Measurements from ENCODE around the gene C19orf44.
"Not testable (repeated sequence)": the region's sequence is repeated elsewhere in the genome, so short reads cannot be mapped to it uniquely, and the experiment has no call there.

Gene C19orf44

GRCh38 chr19:16495982-16496612, at the start of gene C19orf44, which contains the start of gene CALR3:
TSS of gene C19orf44 (plus strand) at chr19:16496394. CDS start at chr19:16500793, 4,399 bp downstream.
TSS of gene CALR3 (minus strand) at chr19:16496167. CDS start at chr19:16496129, 38 bp downstream.
- peaks cover 9% of the 10 kb centered on the region for H3K4me1 ChIP-seq (ENCODE audit: insufficient read depth, low read length)

DNA sequence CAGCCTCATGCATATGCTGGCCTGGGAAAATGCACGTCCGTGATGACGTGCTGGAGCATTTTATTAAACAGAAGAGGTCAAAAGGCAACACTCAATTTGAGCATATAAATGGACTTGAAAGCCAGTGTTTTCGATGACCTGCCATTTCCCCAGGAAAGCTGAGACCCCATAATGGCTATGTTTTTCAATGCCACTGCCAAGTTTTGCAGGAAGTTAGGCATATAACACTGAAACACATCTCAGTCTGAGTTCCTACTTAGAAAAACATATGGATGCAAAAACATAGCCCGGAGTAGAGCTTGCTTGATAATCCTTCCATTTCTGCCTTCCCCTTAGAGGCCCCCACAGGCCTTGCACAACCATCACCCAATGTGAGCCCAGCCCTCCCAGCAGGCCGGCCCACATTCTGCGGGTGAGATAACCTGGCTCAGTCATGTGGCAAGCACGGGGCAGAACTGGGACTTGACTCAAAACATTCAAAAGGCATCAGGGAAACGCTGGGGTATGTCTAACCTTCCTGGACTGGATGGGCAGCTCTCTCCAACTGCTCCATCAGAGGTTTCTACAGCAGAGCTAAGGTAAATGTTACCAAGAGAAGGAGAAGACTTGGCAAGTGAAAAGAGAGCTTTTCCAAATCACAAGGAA, 49.3 kb upstream of the C19orf44 start:
- no peaks in the 10 kb centered on the region for H3K27me3 ChIP-seq (ENCODE audit: insufficient read depth, low read length)
- no peaks in the 10 kb centered on the region for H3K36me3 ChIP-seq (ENCODE audit: insufficient read depth, low read length)
- no peak overlapping the region for H2AFZ ChIP-seq (ENCODE audit: low read depth, low read length)
- peaks cover 25% of the 10 kb centered on the region for H3K4me1 ChIP-seq (ENCODE audit: insufficient read depth, low read length)
- no peak overlapping the region for H3K4me3 ChIP-seq (ENCODE audit: low read length)
- no peaks in the 10 kb centered on the region for H3K9me3 ChIP-seq (ENCODE audit: low read length)

More at GRCh38 chr19:16495982-16496612, at the start of gene C19orf44, which contains the start of gene CALR3:
- Histone ChIP-seq H3K36me3 (ENCODE audit: insufficient read depth, low read length) (peaks cover 3% of the 10 kb centered on the region), H3K27me3 (ENCODE audit: insufficient read depth, low read length) (no peaks in the 10 kb centered on the region), H3K4me3 (ENCODE audit: low read length) (peak within 1 kb of the TSS; percentile 79), H2AFZ (ENCODE audit: low read depth, low read length) (peak within 1 kb of the TSS; percentile 98), H3K9me3 (ENCODE audit: low read length) (no peaks in the 10 kb centered on the region)

GRCh38 chr19:16448872-16449271, 47.3 kb upstream of the C19orf44 start:
- H3K36me3 ChIP-seq (ENCODE audit: insufficient read depth, low read length); H3K4me3 ChIP-seq (ENCODE audit: low read length); H3K27me3 ChIP-seq (ENCODE audit: insufficient read depth, low read length); H3K9me3 ChIP-seq (ENCODE audit: low read length); H2AFZ ChIP-seq (ENCODE audit: low read depth, low read length): not testable (repeated sequence)
- peaks cover 15% of the 10 kb centered on the region for H3K4me1 ChIP-seq (ENCODE audit: insufficient read depth, low read length)

- no peaks in the 10 kb centered on the region for H3K36me3 ChIP-seq (ENCODE audit: insufficient read depth, low read length)
- no peak overlapping the region for H2AFZ ChIP-seq (ENCODE audit: low read depth, low read length)
- H3K4me1 ChIP-seq (ENCODE audit: insufficient read depth, low read length): peaks cover 20% of the 10 kb centered on the region
- H3K9me3 ChIP-seq (ENCODE audit: low read length): no peaks in the 10 kb centered on the region
- no peak overlapping the region for H3K4me3 ChIP-seq (ENCODE audit: low read length)
- no peaks in the 10 kb centered on the region for H3K27me3 ChIP-seq (ENCODE audit: insufficient read depth, low read length)
Observed at GRCh38 chr19:16449330-16449961, 46.7 kb upstream of the C19orf44 start.

DNA sequence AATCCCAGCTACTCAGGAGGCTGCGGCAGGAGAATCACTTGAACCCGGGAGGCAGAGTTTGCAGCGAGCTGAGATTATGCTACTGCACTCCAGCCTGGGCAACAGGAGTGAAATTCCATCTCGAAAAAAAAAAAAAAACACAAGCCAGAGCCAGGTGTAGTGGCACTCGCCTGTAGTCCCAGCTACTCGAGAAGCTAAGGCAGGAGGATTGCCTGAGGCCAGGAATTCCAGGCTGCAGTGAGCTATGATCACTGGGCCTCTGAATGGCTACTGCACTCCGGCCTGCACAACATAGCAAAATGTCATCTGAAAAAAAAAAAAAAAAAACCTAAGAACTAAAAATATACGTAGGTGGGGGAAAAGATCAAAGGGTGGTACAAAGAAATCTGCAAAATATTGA, 43.9 kb upstream of the C19orf44 start:
- Histone ChIP-seq H2AFZ (ENCODE audit: low read depth, low read length) (no peak overlapping the region), H3K9me3 (ENCODE audit: low read length) (no peaks in the 10 kb centered on the region), H3K4me3 (ENCODE audit: low read length) (no peak overlapping the region), H3K27me3 (ENCODE audit: insufficient read depth, low read length) (no peaks in the 10 kb centered on the region), H3K36me3 (ENCODE audit: insufficient read depth, low read length) (no peaks in the 10 kb centered on the region), H3K4me1 (ENCODE audit: insufficient read depth, low read length) (peaks cover 17% of the 10 kb centered on the region)

- no peaks in the 10 kb centered on the region for H3K27me3 ChIP-seq (ENCODE audit: insufficient read depth, low read length)
- H3K4me3 ChIP-seq (ENCODE audit: low read length): no peak overlapping the region
- H2AFZ ChIP-seq (ENCODE audit: low read depth, low read length): no peak overlapping the region
- H3K9me3 ChIP-seq (ENCODE audit: low read length): no peaks in the 10 kb centered on the region
- peaks cover 37% of the 10 kb centered on the region for H3K4me1 ChIP-seq (ENCODE audit: insufficient read depth, low read length)
- H3K36me3 ChIP-seq (ENCODE audit: insufficient read depth, low read length): no peaks in the 10 kb centered on the region
Observed at GRCh38 chr19:16454351-16454918, 41.8 kb upstream of the C19orf44 start.

GRCh38 chr19:16455489-16455888, 40.7 kb upstream of the C19orf44 start:
- Histone ChIP-seq H3K4me3 (ENCODE audit: low read length) (no peak overlapping the region), H3K4me1 (ENCODE audit: insufficient read depth, low read length) (peaks cover 37% of the 10 kb centered on the region), H3K9me3 (ENCODE audit: low read length) (no peaks in the 10 kb centered on the region), H3K36me3 (ENCODE audit: insufficient read depth, low read length) (no peaks in the 10 kb centered on the region), H2AFZ (ENCODE audit: low read depth, low read length) (no peak overlapping the region), H3K27me3 (ENCODE audit: insufficient read depth, low read length) (no peaks in the 10 kb centered on the region)

DNA sequence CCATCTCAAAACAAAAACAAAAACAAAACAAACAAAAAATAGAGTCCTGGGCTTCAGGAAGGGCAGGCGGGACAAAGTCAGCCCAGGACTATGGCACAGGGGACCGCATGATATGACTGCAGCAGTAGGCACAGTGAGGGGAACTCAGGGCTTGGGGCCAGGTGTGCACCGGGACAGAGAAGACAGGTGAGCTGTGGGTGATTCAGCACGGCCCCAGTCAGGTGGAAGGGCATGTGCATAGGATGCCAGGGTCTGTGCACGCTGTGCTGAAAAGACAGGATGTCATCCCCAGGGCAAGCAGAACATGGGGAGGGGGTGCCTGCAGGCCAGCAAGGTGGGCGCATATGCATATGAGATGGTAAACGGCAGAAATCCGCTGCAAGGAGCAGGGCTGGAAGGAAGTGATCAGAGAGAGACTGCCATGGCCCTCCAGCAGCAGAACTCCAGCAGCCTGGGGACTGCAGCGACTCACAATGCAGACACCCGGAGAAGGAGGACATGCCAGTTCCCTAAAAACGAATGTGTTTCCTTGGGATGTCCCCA, 39.5 kb upstream of the C19orf44 start:
- H3K4me1 ChIP-seq (ENCODE audit: insufficient read depth, low read length): peaks cover 37% of the 10 kb centered on the region
- H3K4me3 ChIP-seq (ENCODE audit: low read length): no peak overlapping the region
- no peaks in the 10 kb centered on the region for H3K27me3 ChIP-seq (ENCODE audit: insufficient read depth, low read length)
- H2AFZ ChIP-seq (ENCODE audit: low read depth, low read length): no peak overlapping the region
- no peaks in the 10 kb centered on the region for H3K9me3 ChIP-seq (ENCODE audit: low read length)
- no peaks in the 10 kb centered on the region for H3K36me3 ChIP-seq (ENCODE audit: insufficient read depth, low read length)

GRCh38 chr19:16457195-16457953, 38.8 kb upstream of the C19orf44 start:
- Histone ChIP-seq H3K36me3 (ENCODE audit: insufficient read depth, low read length) (no peaks in the 10 kb centered on the region), H2AFZ (ENCODE audit: low read depth, low read length) (no peak overlapping the region), H3K27me3 (ENCODE audit: insufficient read depth, low read length) (no peaks in the 10 kb centered on the region), H3K4me3 (ENCODE audit: low read length) (no peak overlapping the region), H3K9me3 (ENCODE audit: low read length) (no peaks in the 10 kb centered on the region), H3K4me1 (ENCODE audit: insufficient read depth, low read length) (peaks cover 37% of the 10 kb centered on the region)

DNA sequence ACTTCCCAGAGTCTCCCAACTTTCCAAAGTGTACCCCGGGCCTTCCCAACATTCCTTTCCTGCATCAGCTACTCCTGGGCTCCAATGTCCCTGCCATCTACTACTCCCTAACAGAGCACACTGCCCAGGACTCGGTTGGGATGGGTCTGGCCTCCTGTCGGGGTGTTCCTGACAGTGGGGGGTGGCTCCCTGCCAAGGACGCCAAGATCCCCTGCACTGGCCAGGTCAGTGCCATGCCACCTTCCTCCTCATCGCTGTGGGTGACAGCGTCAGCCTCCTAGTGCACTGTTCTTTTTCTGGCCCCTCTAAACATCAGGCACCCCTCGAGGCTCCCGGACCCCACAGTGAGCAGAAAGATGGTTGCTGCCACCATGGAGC, 38.3 kb upstream of the C19orf44 start:
- no peaks in the 10 kb centered on the region for H3K9me3 ChIP-seq (ENCODE audit: low read length)
- no peak overlapping the region for H2AFZ ChIP-seq (ENCODE audit: low read depth, low read length)
- peaks cover 37% of the 10 kb centered on the region for H3K4me1 ChIP-seq (ENCODE audit: insufficient read depth, low read length)
- peaks cover 1% of the 10 kb centered on the region for H3K36me3 ChIP-seq (ENCODE audit: insufficient read depth, low read length)
- no peak overlapping the region for H3K4me3 ChIP-seq (ENCODE audit: low read length)
- H3K27me3 ChIP-seq (ENCODE audit: insufficient read depth, low read length): no peaks in the 10 kb centered on the region

DNA sequence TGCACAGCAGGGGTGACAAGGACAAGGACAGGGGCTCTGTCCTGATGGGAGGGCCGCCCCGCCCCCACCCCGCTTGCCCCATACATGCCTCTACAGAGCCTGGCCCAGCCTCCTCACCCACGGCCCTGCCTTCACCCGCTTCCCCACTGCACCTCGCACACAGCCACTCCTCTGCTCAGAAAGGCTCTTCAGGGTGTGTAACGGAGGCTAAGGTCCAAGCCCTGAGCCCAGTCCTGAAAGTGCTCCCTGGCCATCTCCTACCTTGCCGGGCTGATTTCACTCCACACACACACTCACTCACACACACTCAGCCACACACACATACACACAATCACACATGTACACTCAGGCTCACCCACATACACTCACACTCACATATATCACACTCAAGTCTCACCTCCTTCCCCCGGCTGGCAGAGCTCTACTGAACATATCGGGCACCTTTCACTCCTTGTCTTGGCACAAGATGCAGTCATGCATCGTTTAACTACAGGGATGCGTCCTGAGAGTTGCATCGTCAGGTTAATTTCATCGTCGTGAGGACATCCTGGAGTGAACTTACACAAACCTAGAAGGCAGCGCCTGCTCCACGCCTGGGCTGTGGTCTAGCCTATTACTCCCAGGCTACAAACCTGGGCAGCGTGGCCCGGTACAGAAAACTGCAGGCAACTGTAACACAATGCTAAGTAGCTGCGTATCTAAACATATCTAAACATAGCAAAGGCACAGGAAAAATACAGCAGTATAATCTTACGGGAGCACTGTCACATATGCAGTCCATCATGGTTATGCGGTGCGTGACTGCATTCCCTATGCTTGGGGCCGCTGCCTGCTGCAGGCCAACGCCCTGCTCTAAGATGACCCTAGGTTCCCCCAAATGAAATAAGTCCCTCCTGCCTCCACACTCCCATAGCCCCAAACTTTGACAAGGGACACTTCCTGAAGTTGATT, 37.5 kb upstream of the C19orf44 start:
- Histone ChIP-seq H3K9me3 (ENCODE audit: low read length) (no peaks in the 10 kb centered on the region), H3K27me3 (ENCODE audit: insufficient read depth, low read length) (no peaks in the 10 kb centered on the region), H2AFZ (ENCODE audit: low read depth, low read length) (no peak overlapping the region), H3K4me3 (ENCODE audit: low read length) (no peak overlapping the region), H3K4me1 (ENCODE audit: insufficient read depth, low read length) (peaks cover 35% of the 10 kb centered on the region), H3K36me3 (ENCODE audit: insufficient read depth, low read length) (peaks cover 4% of the 10 kb centered on the region)

DNA sequence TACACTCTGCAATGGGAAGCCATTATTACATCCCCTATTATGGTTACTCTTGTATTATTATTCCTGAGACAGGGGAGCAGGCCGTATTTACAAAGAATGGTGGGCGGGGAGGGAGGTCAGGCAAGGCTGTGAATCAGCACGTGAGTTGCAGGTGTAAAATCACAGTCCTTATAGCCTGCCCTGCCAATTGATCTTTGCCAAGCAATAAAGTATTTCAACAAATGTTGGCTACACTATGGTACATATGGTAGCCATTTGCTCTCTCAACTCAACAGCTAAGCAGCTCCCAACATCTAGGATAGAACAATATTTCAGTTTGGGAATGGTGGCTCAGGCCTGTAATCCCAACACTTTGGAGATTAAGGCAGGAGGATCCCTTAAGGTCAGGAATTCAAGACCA, 36.5 kb upstream of the C19orf44 start:
- Histone ChIP-seq H3K9me3 (ENCODE audit: low read length) (no peaks in the 10 kb centered on the region), H2AFZ (ENCODE audit: low read depth, low read length) (no peak overlapping the region), H3K36me3 (ENCODE audit: insufficient read depth, low read length) (peaks cover 4% of the 10 kb centered on the region), H3K27me3 (ENCODE audit: insufficient read depth, low read length) (no peaks in the 10 kb centered on the region), H3K4me1 (ENCODE audit: insufficient read depth, low read length) (peaks cover 25% of the 10 kb centered on the region), H3K4me3 (ENCODE audit: low read length) (no peak overlapping the region)
